Liver (tissue), 9 donors: Measurements from ENCODE around the gene UNC80. TPM values are rescaled to one million over a fixed set of nuclear protein-coding genes. Genes with fewer than 3 reads are reported as not detected.

ENCODE experiments used
- DNase-seq: peaks from one replicate; pipeline ENCODE4 v3.0.0-alpha.2; 2017; ENCODE audit warnings: low spot score
- H3K27ac ChIP-seq, 2 donors: one replicate each; pipeline ENCODE4 v1.7.0; 2013; ENCODE audit warnings: inconsistent platforms in 2 of 2, low read length in 2 of 2, control low read depth in 1 of 2, low read depth in 1 of 2, mild to moderate bottlenecking in 1 of 2
- H3K27me3 ChIP-seq, 4 donors: one replicate each; pipeline versions ENCODE4 v1.6.1 to v1.7.0; 2013; ENCODE audit warnings: low read length in 3 of 4, inconsistent platforms in 1 of 4, mild to moderate bottlenecking in 1 of 4, moderate library complexity in 1 of 4; ENCODE audit not compliant: control insufficient read depth in 4 of 4, insufficient read depth in 4 of 4
- H3K36me3 ChIP-seq, 4 donors: one replicate each; pipeline versions ENCODE4 v1.6.1 to v1.7.0; 2013; ENCODE audit warnings: low read length in 3 of 4, mild to moderate bottlenecking in 3 of 4, low read depth in 1 of 4, moderate library complexity in 1 of 4; ENCODE audit not compliant: control insufficient read depth in 4 of 4, insufficient read depth in 3 of 4
- H3K4me1 ChIP-seq, 4 donors: one replicate each; pipeline versions ENCODE4 v1.6.1 to v1.7.0; 2013; ENCODE audit warnings: low read length in 3 of 4, mild to moderate bottlenecking in 3 of 4, moderate library complexity in 1 of 4; ENCODE audit not compliant: control insufficient read depth in 4 of 4, insufficient read depth in 4 of 4
- H3K4me3 ChIP-seq, 3 donors: one replicate each; pipeline versions ENCODE4 v1.6.1 to v1.7.0; 2013; ENCODE audit warnings: low read length in 3 of 3, control low read depth in 1 of 3, low read depth in 1 of 3, mild to moderate bottlenecking in 1 of 3
- H3K9ac ChIP-seq, 2 donors: one replicate each; pipeline ENCODE4 v1.7.0; 2013; ENCODE audit warnings: low read length in 2 of 2, mild to moderate bottlenecking in 2 of 2, moderate library complexity in 2 of 2, control low read depth in 1 of 2, low read depth in 1 of 2
- H3K9me3 ChIP-seq, 4 donors: one replicate each; pipeline versions ENCODE4 v1.6.1 to v1.7.0; 2013; ENCODE audit warnings: low read length in 3 of 4; ENCODE audit not compliant: control insufficient read depth in 4 of 4
- ATF3 ChIP-seq: IDR thresholded peaks from 2 replicates; pipeline ENCODE4 v1.6.1; 2016; ENCODE audit warnings: antibody characterized with exemption
- CTCF ChIP-seq: fragments of 150-350 bp; IDR thresholded peaks from 2 replicates; pipeline ENCODE4 v1.5.1; 2017; ENCODE audit warnings: improper control_type of control experiment, low read depth, low read length; ENCODE audit not compliant: missing input control
- EGR1 ChIP-seq, 2 donors: IDR thresholded peaks; 2 replicates each; pipeline ENCODE4 v1.6.1; 2016 to 2018; ENCODE audit warnings: antibody characterized with exemption in 2 of 2, low read depth in 2 of 2
- FOXA1 ChIP-seq: IDR thresholded peaks from 2 replicates; pipeline ENCODE4 v1.6.1; 2016; ENCODE audit warnings: antibody characterized with exemption
- FOXA2 ChIP-seq: IDR thresholded peaks from 2 replicates; pipeline ENCODE4 v1.6.1; 2016; ENCODE audit warnings: antibody characterized with exemption
- GABPA ChIP-seq, 2 donors: IDR thresholded peaks in 1 of 2; conservative IDR thresholded peaks in 1 of 2; 2 replicates each; pipeline ENCODE4 v1.6.1; 2016; ENCODE audit warnings: antibody characterized with exemption in 2 of 2, mild to moderate bottlenecking in 1 of 2, moderate library complexity in 1 of 2
- HNF4A ChIP-seq, 2 donors: conservative IDR thresholded peaks; 2 replicates each; pipeline ENCODE4 v1.6.1; 2016; ENCODE audit warnings: antibody characterized with exemption in 2 of 2, mild to moderate bottlenecking in 2 of 2
- HNF4G ChIP-seq: IDR thresholded peaks from 2 replicates; pipeline ENCODE4 v1.6.1; 2016; ENCODE audit warnings: antibody characterized with exemption
- JUND ChIP-seq, 2 donors: IDR thresholded peaks; 2 replicates each; pipeline ENCODE4 v1.6.1; 2016; ENCODE audit warnings: antibody characterized with exemption in 2 of 2
- MAX ChIP-seq: IDR thresholded peaks from 2 replicates; pipeline ENCODE4 v1.6.1; 2016; ENCODE audit warnings: antibody characterized with exemption
- NR2F2 ChIP-seq: IDR thresholded peaks from 2 replicates; pipeline ENCODE4 v1.6.1; 2016; ENCODE audit warnings: antibody characterized with exemption
- REST ChIP-seq: IDR thresholded peaks from 2 replicates; pipeline ENCODE4 v1.6.1; 2016; ENCODE audit warnings: antibody characterized with exemption, mild to moderate bottlenecking
- SP1 ChIP-seq: IDR thresholded peaks from 2 replicates; pipeline ENCODE4 v1.6.1; 2018; ENCODE audit warnings: antibody characterized with exemption, mild to moderate bottlenecking
- TAF1 ChIP-seq: conservative IDR thresholded peaks from 2 replicates; pipeline ENCODE4 v1.6.1; 2016; ENCODE audit warnings: antibody characterized with exemption, mild to moderate bottlenecking
- YY1 ChIP-seq: IDR thresholded peaks from 2 replicates; pipeline ENCODE4 v1.6.1; 2016; ENCODE audit warnings: antibody characterized with exemption, mild to moderate bottlenecking
- ZBTB33 ChIP-seq: IDR thresholded peaks from 2 replicates; pipeline ENCODE4 v1.6.1; 2016; ENCODE audit warnings: antibody characterized with exemption
- WGBS: extraction: QIAGEN DNeasy Blood & Tissue Kit; methylation state at CpG from one replicate; pipeline ENCODE4 v1.1.7; 2013; 5-methylcytosine and 5-hydroxymethylcytosine counted together
- polyA plus RNA-seq, 2 donors: library from polyadenylated mRNA; stranded (reverse) in 1 of 2; unstranded in 1 of 2; fragments of 200-250 nt in 1 of 2; fragments of >200 nt in 1 of 2; fragmentation: Nextera tagmentation in 1 of 2; extraction: Ambion mirVana in 1 of 2; gene quantifications; one replicate each; pipeline versions ENCODE4 v1.2.1 to v1.2.3, GENCODE V29; 2013 to 2015
- total RNA-seq, 2 donors: library from RNA; depleted of rRNA; stranded (reverse); fragments of >200 nt; gene quantifications; one replicate each; pipeline ENCODE4 v1.2.3, GENCODE V29; 2014
- donor health status: healthy.
- donor health status: healthy.
- donor health status: healthy.
- donor health status: healthy.
- donor health status: healthy.

UNC80 gene
- total and polyA plus RNA-seq, 4 donors, result under 0.01 to 0.05 (median 0.02) TPM; not detected in 1

GRCh38 chr2:209913786-209914345, 142.2 kb downstream of the UNC80 start:
- Histone ChIP-seq H3K4me3 (no peak overlapping the region), H3K9ac (no peak overlapping the region), H3K9me3 (peaks cover 0 to 3% (median 0%) of the 10 kb centered on the region in 4 donors), H3K36me3 (no peaks in the 10 kb centered on the region), H3K27ac (no peak overlapping the region), H3K27me3 (no peaks in the 10 kb centered on the region), H3K4me1 (no peaks in the 10 kb centered on the region)
- WGBS, result 78% methylated on average over 2 of the region's 2 CpGs
- TF ChIP-seq ZBTB33 (no peak), ATF3 (no peak), JUND (IDR thresholded peaks at IDR 0.05) (no peak), GABPA (IDR thresholded peaks at IDR 0.05 in 1 of 2, conservative IDR thresholded peaks at IDR 0.05 in 1 of 2) (no peak), MAX (no peak), HNF4A (conservative IDR thresholded peaks at IDR 0.05) (no peak), CTCF (no peak), FOXA1 (no peak), EGR1 (IDR thresholded peaks at IDR 0.05; ENCODE audit: low read depth in 2 of 2) (no peak), REST (no peak), TAF1 (no peak)
- DNase-seq, result no peak

- H3K27me3 ChIP-seq, result peaks cover 0 to 3% (median 0%) of the 10 kb centered on the region in 4 donors
- DNase-seq, result no peak
- no peak overlapping the region for H3K9ac ChIP-seq
- no peak overlapping the region for H3K4me3 ChIP-seq
- no peaks in the 10 kb centered on the region for H3K4me1 ChIP-seq
- WGBS, result 73% methylated on average over 2 of the region's 2 CpGs
- H3K36me3 ChIP-seq, result no peaks in the 10 kb centered on the region
- H3K27ac ChIP-seq, result no peak overlapping the region
- no peaks in the 10 kb centered on the region for H3K9me3 ChIP-seq
- TF ChIP-seq SP1 (no peak), CTCF (no peak), ZBTB33 (no peak), JUND (IDR thresholded peaks at IDR 0.05) (no peak), ATF3 (no peak), FOXA2 (no peak), HNF4A (conservative IDR thresholded peaks at IDR 0.05) (no peak), YY1 (no peak), NR2F2 (no peak), GABPA (IDR thresholded peaks at IDR 0.05 in 1 of 2, conservative IDR thresholded peaks at IDR 0.05 in 1 of 2) (no peak), HNF4G (no peak), FOXA1 (no peak), EGR1 (IDR thresholded peaks at IDR 0.05; ENCODE audit: low read depth in 2 of 2) (no peak)
Measured at GRCh38 chr2:209917154-209917771, 145.6 kb downstream of the UNC80 start.
